WTC11 (cell line): ENCODE measurements around the gene AGER.

Source experiments
- ATF1 ChIP-seq: sonication (generic); formaldehyde crosslinking; IDR thresholded peaks from 2 replicates; pipeline ENCODE4 v1.8.1; 2023; ENCODE audit warnings: mild to moderate bottlenecking, moderate library complexity, missing genetic modification reagents
- ESRRA ChIP-seq: sonication (generic); formaldehyde crosslinking; IDR thresholded peaks from 2 replicates; pipeline ENCODE4 v1.8.1; 2022; ENCODE audit warnings: mild to moderate bottlenecking, missing genetic modification reagents, borderline replicate concordance
- FOXJ3 ChIP-seq: sonication (generic); formaldehyde crosslinking; IDR thresholded peaks from 2 replicates; pipeline ENCODE4 v1.9.0; 2021; ENCODE audit warnings: missing genetic modification reagents, mild to moderate bottlenecking, borderline replicate concordance
- FOXP1 ChIP-seq: sonication (generic); formaldehyde crosslinking; IDR thresholded peaks from 2 replicates; pipeline ENCODE4 v1.8.0; 2022; ENCODE audit warnings: missing genetic modification reagents, mild to moderate bottlenecking, moderate library complexity, borderline replicate concordance
- NFYB ChIP-seq: sonication (generic); formaldehyde crosslinking; conservative IDR thresholded peaks from 2 replicates; pipeline ENCODE4 v1.8.0; 2022; ENCODE audit warnings: low read depth, missing genetic modification reagents
- NR2C2 ChIP-seq: sonication (generic); formaldehyde crosslinking; IDR thresholded peaks from 2 replicates; pipeline ENCODE4 v1.8.0; 2022; ENCODE audit warnings: mild to moderate bottlenecking, missing genetic modification reagents
- SMAD3 ChIP-seq: sonication (generic); formaldehyde crosslinking; IDR thresholded peaks from 2 replicates; pipeline ENCODE4 v1.8.0; 2022; ENCODE audit warnings: missing genetic modification reagents, mild to moderate bottlenecking, borderline replicate concordance
- ZNF121 ChIP-seq: sonication (generic); formaldehyde crosslinking; IDR thresholded peaks from 2 replicates; pipeline ENCODE4 v1.8.0; 2023; ENCODE audit warnings: missing genetic modification reagents
- TF ChIP-seq, protein P1 (sequence below): sonication (generic); formaldehyde crosslinking; IDR thresholded peaks from 2 replicates; pipeline ENCODE4 v1.8.0; 2022; ENCODE audit warnings: mild to moderate bottlenecking, missing genetic modification reagents
- TF ChIP-seq, protein P2 (sequence below): sonication (generic); formaldehyde crosslinking; IDR thresholded peaks from 2 replicates; pipeline ENCODE4 v1.8.1; 2022; ENCODE audit warnings: mild to moderate bottlenecking, missing genetic modification reagents, moderate library complexity, borderline replicate concordance
- TF ChIP-seq, protein P3 (sequence below): fragments of 200-600 bp; IDR thresholded peaks from 2 replicates; pipeline ENCODE4 v1.8.0; 2022; ENCODE audit warnings: antibody characterized with exemption
- TF ChIP-seq, protein P4 (sequence below): sonication (generic); formaldehyde crosslinking; IDR thresholded peaks from 2 replicates; pipeline ENCODE4 v1.8.0; 2022; ENCODE audit warnings: mild to moderate bottlenecking, missing genetic modification reagents
- TF ChIP-seq, protein P5 (sequence below): sonication (generic); formaldehyde crosslinking; IDR thresholded peaks from 2 replicates; pipeline ENCODE4 v1.8.1; 2023; ENCODE audit warnings: mild to moderate bottlenecking, missing genetic modification reagents

DNA sequence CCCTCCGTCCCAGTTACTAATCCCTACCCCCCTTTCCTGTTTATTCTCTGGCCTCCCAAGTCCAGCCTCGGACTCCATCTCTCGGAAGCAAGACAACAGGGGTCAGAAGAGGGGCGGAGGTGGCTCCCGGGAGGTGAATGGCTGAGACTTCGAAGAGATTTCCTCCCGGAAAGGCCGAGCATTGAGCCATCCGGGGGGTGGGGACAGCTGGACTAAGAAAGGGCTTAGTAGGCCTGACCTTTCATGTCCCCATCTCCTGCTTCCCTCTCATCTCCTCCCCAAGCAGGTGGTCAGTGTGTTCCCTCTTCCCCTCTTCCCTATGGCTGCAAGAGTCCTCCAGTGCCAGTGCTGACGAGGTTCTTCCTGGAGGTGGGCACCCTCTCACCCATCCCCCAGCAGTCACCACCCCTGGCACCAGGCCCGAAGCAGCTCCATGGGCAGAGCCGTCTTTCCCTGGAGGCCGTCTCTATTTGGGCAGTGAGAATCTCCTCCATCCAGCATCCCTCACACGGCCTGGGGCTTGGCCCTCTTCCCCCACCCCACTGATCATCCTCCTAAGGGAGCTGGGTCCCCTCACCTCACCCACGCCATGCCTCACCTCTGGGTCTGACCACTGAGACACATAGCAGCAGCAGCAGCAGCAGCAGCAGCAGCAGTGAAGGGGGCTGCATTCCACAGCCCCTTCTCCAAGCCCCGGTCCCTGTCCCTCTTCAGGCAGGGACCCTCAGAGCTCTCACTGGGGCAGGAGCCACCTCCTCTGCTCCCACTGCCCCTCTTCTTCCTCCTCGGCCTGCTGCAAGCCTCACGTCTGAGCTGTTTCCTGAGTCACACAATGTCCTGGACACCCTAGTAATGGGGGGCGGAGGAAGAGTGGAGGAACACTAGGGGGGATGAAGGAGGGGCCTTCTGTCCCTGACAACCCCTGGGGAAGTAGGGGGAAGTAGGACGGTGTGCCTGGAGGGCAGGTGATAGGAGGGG is 39.5 kb upstream of the AGER start, which contains the start of gene NOTCH4:
- TF ChIP-seq, protein P1, sequence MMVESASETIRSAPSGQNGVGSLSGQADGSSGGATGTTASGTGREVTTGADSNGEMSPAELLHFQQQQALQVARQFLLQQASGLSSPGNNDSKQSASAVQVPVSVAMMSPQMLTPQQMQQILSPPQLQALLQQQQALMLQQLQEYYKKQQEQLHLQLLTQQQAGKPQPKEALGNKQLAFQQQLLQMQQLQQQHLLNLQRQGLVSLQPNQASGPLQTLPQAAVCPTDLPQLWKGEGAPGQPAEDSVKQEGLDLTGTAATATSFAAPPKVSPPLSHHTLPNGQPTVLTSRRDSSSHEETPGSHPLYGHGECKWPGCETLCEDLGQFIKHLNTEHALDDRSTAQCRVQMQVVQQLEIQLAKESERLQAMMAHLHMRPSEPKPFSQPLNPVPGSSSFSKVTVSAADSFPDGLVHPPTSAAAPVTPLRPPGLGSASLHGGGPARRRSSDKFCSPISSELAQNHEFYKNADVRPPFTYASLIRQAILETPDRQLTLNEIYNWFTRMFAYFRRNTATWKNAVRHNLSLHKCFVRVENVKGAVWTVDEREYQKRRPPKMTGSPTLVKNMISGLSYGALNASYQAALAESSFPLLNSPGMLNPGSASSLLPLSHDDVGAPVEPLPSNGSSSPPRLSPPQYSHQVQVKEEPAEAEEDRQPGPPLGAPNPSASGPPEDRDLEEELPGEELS, result no peak
- TF ChIP-seq NR2C2 (CRISPR knock-in tag) (no peak), FOXJ3 (no peak), SMAD3 (no peak), FOXP1 (CRISPR knock-in tag) (no peak), NFYB (CRISPR knock-in tag) (no peak), ZNF121 (CRISPR knock-in tag) (no peak), ESRRA (no peak), ATF1 (CRISPR knock-in tag) (no peak)
- TF ChIP-seq, protein P2, sequence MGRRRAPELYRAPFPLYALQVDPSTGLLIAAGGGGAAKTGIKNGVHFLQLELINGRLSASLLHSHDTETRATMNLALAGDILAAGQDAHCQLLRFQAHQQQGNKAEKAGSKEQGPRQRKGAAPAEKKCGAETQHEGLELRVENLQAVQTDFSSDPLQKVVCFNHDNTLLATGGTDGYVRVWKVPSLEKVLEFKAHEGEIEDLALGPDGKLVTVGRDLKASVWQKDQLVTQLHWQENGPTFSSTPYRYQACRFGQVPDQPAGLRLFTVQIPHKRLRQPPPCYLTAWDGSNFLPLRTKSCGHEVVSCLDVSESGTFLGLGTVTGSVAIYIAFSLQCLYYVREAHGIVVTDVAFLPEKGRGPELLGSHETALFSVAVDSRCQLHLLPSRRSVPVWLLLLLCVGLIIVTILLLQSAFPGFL (CRISPR knock-in tag), result no peak
- TF ChIP-seq, protein P3, sequence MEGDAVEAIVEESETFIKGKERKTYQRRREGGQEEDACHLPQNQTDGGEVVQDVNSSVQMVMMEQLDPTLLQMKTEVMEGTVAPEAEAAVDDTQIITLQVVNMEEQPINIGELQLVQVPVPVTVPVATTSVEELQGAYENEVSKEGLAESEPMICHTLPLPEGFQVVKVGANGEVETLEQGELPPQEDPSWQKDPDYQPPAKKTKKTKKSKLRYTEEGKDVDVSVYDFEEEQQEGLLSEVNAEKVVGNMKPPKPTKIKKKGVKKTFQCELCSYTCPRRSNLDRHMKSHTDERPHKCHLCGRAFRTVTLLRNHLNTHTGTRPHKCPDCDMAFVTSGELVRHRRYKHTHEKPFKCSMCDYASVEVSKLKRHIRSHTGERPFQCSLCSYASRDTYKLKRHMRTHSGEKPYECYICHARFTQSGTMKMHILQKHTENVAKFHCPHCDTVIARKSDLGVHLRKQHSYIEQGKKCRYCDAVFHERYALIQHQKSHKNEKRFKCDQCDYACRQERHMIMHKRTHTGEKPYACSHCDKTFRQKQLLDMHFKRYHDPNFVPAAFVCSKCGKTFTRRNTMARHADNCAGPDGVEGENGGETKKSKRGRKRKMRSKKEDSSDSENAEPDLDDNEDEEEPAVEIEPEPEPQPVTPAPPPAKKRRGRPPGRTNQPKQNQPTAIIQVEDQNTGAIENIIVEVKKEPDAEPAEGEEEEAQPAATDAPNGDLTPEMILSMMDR, result no peak
- TF ChIP-seq, protein P4, sequence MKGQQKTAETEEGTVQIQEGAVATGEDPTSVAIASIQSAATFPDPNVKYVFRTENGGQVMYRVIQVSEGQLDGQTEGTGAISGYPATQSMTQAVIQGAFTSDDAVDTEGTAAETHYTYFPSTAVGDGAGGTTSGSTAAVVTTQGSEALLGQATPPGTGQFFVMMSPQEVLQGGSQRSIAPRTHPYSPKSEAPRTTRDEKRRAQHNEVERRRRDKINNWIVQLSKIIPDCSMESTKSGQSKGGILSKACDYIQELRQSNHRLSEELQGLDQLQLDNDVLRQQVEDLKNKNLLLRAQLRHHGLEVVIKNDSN (CRISPR knock-in tag), result no peak
- TF ChIP-seq, protein P5, sequence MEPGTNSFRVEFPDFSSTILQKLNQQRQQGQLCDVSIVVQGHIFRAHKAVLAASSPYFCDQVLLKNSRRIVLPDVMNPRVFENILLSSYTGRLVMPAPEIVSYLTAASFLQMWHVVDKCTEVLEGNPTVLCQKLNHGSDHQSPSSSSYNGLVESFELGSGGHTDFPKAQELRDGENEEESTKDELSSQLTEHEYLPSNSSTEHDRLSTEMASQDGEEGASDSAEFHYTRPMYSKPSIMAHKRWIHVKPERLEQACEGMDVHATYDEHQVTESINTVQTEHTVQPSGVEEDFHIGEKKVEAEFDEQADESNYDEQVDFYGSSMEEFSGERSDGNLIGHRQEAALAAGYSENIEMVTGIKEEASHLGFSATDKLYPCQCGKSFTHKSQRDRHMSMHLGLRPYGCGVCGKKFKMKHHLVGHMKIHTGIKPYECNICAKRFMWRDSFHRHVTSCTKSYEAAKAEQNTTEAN (CRISPR knock-in tag), result no peak
